Astrocyte of the spinal cord (primary cell): ENCODE measurements around the gene KCNQ5.
A peak's percentile ranks its signal among the peaks of the same experiment; 100 is the strongest.

ENCODE experiments used
- DNase-seq: peaks from one replicate; pipeline ENCODE4 v3.0.0; 2011; ENCODE audit warnings: low read depth, low spot score
- H3K4me3 ChIP-seq: 2 replicates; pipeline ENCODE4 v1.5.1; 2011; ENCODE audit warnings: low read depth, mild to moderate bottlenecking, low read length, moderate library complexity
- CTCF ChIP-seq: IDR thresholded peaks from 2 replicates; pipeline ENCODE4 v1.5.1; 2012; ENCODE audit warnings: low read depth, mild to moderate bottlenecking, low read length, inconsistent platforms
- in situ Hi-C: cut with HindIII; loops from 2 replicates; pipeline ENCODE4 v1.10.0; 2017; ENCODE audit warnings: low sequenced_read_pairs

KCNQ5 gene

GRCh38 chr6:73083886-73084285 is 462.0 kb downstream of the KCNQ5 start:
- DNase-seq: no peak
- in situ Hi-C loops: no loop called here
- no peak for TF ChIP-seq CTCF
- H3K4me3 ChIP-seq: no peak overlapping the region

GRCh38 chr6:73085443-73085871 is 463.6 kb downstream of the KCNQ5 start:
- TF ChIP-seq CTCF: no peak
- in situ Hi-C loops: no loop called here
- peak; percentile 25 for DNase-seq
- H3K4me3 ChIP-seq: no peak overlapping the region

GRCh38 chr6:73086726-73087125 is 464.9 kb downstream of the KCNQ5 start:
- H3K4me3 ChIP-seq: no peak overlapping the region
- in situ Hi-C loops: no loop called here
- no peak for DNase-seq
- no peak for TF ChIP-seq CTCF

- TF ChIP-seq CTCF: no peak
- in situ Hi-C loops: no loop called here
- H3K4me3 ChIP-seq: no peak overlapping the region
- DNase-seq: no peak
Observed at GRCh38 chr6:73088138-73088813, 466.4 kb downstream of the KCNQ5 start.

GRCh38 chr6:73104921-73105320 is 483.1 kb downstream of the KCNQ5 start:
- TF ChIP-seq CTCF: no peak
- no peak for DNase-seq
- in situ Hi-C loops: no loop called here
- no peak overlapping the region for H3K4me3 ChIP-seq

GRCh38 chr6:73107016-73107415 is 485.2 kb downstream of the KCNQ5 start:
- no peak overlapping the region for H3K4me3 ChIP-seq
- in situ Hi-C loops: no loop called here
- TF ChIP-seq CTCF: no peak
- no peak for DNase-seq
